ENCODE results near the gene GLUD1. TPM values are rescaled to one million over a fixed set of nuclear protein-coding genes. Genes with fewer than 3 reads are reported as not detected.

Gene GLUD1
- total RNA-seq, 1 experiment from 2014 or later = 138 TPM

DNA sequence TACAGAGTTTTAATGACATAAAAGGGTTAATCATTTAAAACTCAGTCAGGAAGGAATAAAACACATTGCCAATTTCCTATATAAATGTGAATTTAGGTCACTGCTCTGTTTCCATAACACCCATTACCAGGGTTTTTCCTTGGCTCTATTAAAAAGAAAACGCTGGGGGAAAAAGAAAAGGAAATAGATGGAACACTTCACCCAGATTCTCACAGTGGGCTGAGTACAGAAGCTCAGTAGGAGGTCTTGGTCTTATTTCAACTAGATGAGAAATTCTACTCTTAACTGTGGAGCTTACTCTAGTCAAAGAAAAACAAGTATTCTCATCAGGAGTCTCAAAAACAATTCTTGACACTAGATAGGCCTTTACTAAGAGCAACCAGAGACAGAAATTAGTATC lies 36.5 kb downstream of the GLUD1 start:
- H3K36me3 ChIP-seq (ENCODE audit: control insufficient read depth, insufficient read depth, low read length) = peaks cover 32% of the 10 kb centered on the region
- CTCF ChIA-PET = no interaction called here

DNA sequence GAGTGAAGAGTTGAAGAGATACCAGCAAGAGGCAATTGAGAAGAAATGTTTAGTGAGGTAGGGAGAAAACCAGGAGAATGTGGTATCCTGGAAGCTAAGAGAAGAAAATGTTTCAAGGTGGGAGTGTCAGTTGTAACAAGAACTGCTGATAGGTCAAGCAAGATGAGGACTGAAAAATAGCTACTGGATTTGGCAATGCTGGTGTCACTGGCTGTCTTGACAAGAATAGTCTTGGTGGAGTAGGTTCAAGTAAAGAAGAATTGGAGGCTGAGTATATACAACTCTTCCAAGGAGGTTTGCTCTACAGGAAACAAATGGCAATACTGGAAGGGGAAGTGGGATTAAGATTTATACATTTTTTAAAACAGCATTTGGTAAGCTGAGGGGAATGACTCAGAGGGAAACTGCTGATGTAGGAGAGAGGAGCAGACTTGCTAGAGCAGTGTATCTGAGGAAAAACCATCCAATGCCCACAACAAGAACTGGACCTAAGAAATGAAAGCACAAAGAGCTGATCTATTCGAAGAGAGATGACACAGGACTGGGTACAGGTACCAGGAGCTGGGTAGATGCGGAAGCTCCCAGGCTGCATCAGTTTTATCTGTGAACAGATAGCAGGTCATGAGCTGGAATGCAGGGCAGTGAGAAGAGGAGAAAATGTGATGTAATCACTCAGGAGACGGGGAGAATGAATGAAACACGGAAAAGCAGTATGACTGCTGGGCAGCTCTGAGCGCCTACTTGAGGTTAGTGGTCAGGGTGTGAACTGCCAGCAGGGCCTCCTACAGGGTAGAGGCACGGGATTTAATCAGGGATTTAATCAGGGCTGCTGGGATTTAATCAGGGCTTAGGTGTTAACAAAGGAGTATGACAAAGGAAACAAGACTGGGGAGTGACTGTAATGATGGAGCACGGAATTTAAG lies 40.0 kb downstream of the GLUD1 start:
- H3K27ac ChIP-seq (ENCODE audit: low read length) = no peak overlapping the region

More for the DNA sequence above, 36.5 kb downstream of the GLUD1 start:
- ATAC-seq (no peak), DNase-seq (ENCODE audit: low read depth, low spot score) (no peak)
- in situ Hi-C loops (cut with HindIII; ENCODE audit: low pct_unique_long_range_greater_than_20kb, low sequenced_read_pairs) (no loop called here), intact Hi-C loops (cut with micrococcal nuclease; ENCODE audit: unreplicated experiment) (no loop called here)
- BruUV-seq (replicated peaks) = no TSS peak
- Histone ChIP-seq H3K9me3 (ENCODE audit: control insufficient read depth, insufficient read depth, low read depth, low read length) (no peaks in the 10 kb centered on the region), H3K4me1 (ENCODE audit: control insufficient read depth, insufficient read depth, low read length) (no peaks in the 10 kb centered on the region), H3K27ac (ENCODE audit: low read length) (no peak overlapping the region), H3K27me3 (ENCODE audit: control insufficient read depth, insufficient read depth, low read length) (no peaks in the 10 kb centered on the region), H3K4me3 (ENCODE audit: low read depth in 2 of 2, low read length in 2 of 2) (no peak overlapping the region)
- POLR2A ChIA-PET = no interaction called here
- TF ChIP-seq, protein P1, sequence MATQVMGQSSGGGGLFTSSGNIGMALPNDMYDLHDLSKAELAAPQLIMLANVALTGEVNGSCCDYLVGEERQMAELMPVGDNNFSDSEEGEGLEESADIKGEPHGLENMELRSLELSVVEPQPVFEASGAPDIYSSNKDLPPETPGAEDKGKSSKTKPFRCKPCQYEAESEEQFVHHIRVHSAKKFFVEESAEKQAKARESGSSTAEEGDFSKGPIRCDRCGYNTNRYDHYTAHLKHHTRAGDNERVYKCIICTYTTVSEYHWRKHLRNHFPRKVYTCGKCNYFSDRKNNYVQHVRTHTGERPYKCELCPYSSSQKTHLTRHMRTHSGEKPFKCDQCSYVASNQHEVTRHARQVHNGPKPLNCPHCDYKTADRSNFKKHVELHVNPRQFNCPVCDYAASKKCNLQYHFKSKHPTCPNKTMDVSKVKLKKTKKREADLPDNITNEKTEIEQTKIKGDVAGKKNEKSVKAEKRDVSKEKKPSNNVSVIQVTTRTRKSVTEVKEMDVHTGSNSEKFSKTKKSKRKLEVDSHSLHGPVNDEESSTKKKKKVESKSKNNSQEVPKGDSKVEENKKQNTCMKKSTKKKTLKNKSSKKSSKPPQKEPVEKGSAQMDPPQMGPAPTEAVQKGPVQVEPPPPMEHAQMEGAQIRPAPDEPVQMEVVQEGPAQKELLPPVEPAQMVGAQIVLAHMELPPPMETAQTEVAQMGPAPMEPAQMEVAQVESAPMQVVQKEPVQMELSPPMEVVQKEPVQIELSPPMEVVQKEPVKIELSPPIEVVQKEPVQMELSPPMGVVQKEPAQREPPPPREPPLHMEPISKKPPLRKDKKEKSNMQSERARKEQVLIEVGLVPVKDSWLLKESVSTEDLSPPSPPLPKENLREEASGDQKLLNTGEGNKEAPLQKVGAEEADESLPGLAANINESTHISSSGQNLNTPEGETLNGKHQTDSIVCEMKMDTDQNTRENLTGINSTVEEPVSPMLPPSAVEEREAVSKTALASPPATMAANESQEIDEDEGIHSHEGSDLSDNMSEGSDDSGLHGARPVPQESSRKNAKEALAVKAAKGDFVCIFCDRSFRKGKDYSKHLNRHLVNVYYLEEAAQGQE (IDR thresholded peaks at IDR 0.05; ENCODE audit: insufficient read depth in 1 of 2, low read depth in 2 of 2, low read length in 1 of 2) = no peak
- TF ChIP-seq POLR2AphosphoS5 (IDR thresholded peaks at IDR 0.05; ENCODE audit: low read depth, low read length) (no peak), TCF7L2 (IDR thresholded peaks at IDR 0.05; ENCODE audit: low read depth, low read length) (no peak), SIN3A (IDR thresholded peaks at IDR 0.05; ENCODE audit: borderline replicate concordance, insufficient read depth, low read depth, low read length) (no peak)
- TF ChIP-seq, protein P2, sequence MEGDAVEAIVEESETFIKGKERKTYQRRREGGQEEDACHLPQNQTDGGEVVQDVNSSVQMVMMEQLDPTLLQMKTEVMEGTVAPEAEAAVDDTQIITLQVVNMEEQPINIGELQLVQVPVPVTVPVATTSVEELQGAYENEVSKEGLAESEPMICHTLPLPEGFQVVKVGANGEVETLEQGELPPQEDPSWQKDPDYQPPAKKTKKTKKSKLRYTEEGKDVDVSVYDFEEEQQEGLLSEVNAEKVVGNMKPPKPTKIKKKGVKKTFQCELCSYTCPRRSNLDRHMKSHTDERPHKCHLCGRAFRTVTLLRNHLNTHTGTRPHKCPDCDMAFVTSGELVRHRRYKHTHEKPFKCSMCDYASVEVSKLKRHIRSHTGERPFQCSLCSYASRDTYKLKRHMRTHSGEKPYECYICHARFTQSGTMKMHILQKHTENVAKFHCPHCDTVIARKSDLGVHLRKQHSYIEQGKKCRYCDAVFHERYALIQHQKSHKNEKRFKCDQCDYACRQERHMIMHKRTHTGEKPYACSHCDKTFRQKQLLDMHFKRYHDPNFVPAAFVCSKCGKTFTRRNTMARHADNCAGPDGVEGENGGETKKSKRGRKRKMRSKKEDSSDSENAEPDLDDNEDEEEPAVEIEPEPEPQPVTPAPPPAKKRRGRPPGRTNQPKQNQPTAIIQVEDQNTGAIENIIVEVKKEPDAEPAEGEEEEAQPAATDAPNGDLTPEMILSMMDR (IDR thresholded peaks at IDR 0.05) = no peak

More for the DNA sequence above, 40.0 kb downstream of the GLUD1 start:
- peak; percentile 77 for ATAC-seq
- POLR2A ChIA-PET = no interaction called here
- in situ Hi-C loops (cut with HindIII; ENCODE audit: low pct_unique_long_range_greater_than_20kb, low sequenced_read_pairs) (no loop called here), intact Hi-C loops (cut with micrococcal nuclease; ENCODE audit: unreplicated experiment) (no loop called here)
- Histone ChIP-seq H3K9me3 (ENCODE audit: control insufficient read depth, insufficient read depth, low read depth, low read length) (no peaks in the 10 kb centered on the region), H3K4me1 (ENCODE audit: control insufficient read depth, insufficient read depth, low read length) (no peaks in the 10 kb centered on the region), H3K4me3 (ENCODE audit: low read depth in 2 of 2, low read length in 2 of 2) (no peak overlapping the region), H3K27me3 (ENCODE audit: control insufficient read depth, insufficient read depth, low read length) (no peaks in the 10 kb centered on the region), H3K36me3 (ENCODE audit: control insufficient read depth, insufficient read depth, low read length) (peaks cover 23% of the 10 kb centered on the region)
- no peak for DNase-seq (ENCODE audit: low read depth, low spot score)
- CTCF ChIA-PET = no interaction called here
- no peak for TF ChIP-seq SIN3A (IDR thresholded peaks at IDR 0.05; ENCODE audit: borderline replicate concordance, insufficient read depth, low read depth, low read length)
- TF ChIP-seq, protein P2 (IDR thresholded peaks at IDR 0.05) = no peak
- TF ChIP-seq, protein P1 (IDR thresholded peaks at IDR 0.05; ENCODE audit: insufficient read depth in 1 of 2, low read depth in 2 of 2, low read length in 1 of 2) = no peak
- BruUV-seq (replicated peaks) = no TSS peak
